Effector memory CD4-positive, alpha-beta T cell (primary cell): ENCODE data around the gene MRPS6.

Source experiments
- DNase-seq, 3 donors: peaks; one replicate each; pipeline ENCODE4 v3.0.0-alpha.2; 2020
- H3K27ac ChIP-seq: 2 replicates; pipeline ENCODE4 v1.7.0; 2013; ENCODE audit warnings: mild to moderate bottlenecking, low read length, moderate library complexity; ENCODE audit not compliant: insufficient read depth, poor library complexity, severe bottlenecking
- H3K27me3 ChIP-seq: replicated peaks from 2 replicates; pipeline ENCODE4 v1.7.0; 2013; ENCODE audit warnings: mild to moderate bottlenecking, low read length; ENCODE audit not compliant: insufficient read depth, control insufficient read depth, poor library complexity, severe bottlenecking
- H3K36me3 ChIP-seq: 2 replicates; pipeline ENCODE4 v1.7.0; 2013; ENCODE audit warnings: mild to moderate bottlenecking, low read length, moderate library complexity; ENCODE audit not compliant: control insufficient read depth, insufficient read depth
- H3K4me1 ChIP-seq: 2 replicates; pipeline ENCODE4 v1.7.0; 2013; ENCODE audit warnings: low read length, mild to moderate bottlenecking; ENCODE audit not compliant: control insufficient read depth, insufficient read depth, poor library complexity, severe bottlenecking
- H3K4me3 ChIP-seq: 2 replicates; pipeline ENCODE4 v1.7.0; 2013; ENCODE audit warnings: low read length, low read depth, mild to moderate bottlenecking; ENCODE audit not compliant: insufficient read depth, poor library complexity, severe bottlenecking
- H3K9me3 ChIP-seq: 2 replicates; pipeline ENCODE4 v1.7.0; 2013; ENCODE audit warnings: mild to moderate bottlenecking, low read length, moderate library complexity; ENCODE audit not compliant: control insufficient read depth

Gene MRPS6

GRCh38 chr21:34181431-34182039 lies 108.2 kb downstream of the MRPS6 start:
- Histone ChIP-seq H3K36me3 (no peaks in the 10 kb centered on the region), H3K9me3 (no peaks in the 10 kb centered on the region), H3K27ac (no peak overlapping the region), H3K4me3 (no peak overlapping the region), H3K27me3 (no peaks in the 10 kb centered on the region), H3K4me1 (no peaks in the 10 kb centered on the region)
- no peak for DNase-seq

DNA sequence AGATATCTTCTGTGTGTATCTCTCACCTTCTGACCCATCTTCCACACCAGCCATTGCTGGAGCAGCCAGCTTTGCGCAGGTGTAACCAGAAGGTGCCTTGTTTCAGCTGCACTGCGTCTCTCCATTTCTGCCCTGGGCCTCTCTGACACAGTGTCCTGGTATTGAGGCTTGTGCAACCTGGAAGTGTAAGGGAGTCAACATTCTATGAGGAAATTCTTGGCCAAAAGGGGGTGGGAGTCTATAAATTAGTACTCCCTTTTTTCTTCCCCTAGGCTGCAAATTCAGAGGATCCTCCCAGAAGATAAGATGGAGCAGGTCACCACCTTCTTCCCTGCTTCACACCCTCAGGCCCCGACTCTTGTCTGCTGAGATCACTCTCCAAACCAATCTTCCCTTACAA lies 109.1 kb downstream of the MRPS6 start:
- Histone ChIP-seq H3K9me3 (no peaks in the 10 kb centered on the region), H3K27ac (no peak overlapping the region), H3K4me3 (no peak overlapping the region), H3K36me3 (no peaks in the 10 kb centered on the region), H3K4me1 (no peaks in the 10 kb centered on the region), H3K27me3 (no peaks in the 10 kb centered on the region)
- DNase-seq, result no peak

DNA sequence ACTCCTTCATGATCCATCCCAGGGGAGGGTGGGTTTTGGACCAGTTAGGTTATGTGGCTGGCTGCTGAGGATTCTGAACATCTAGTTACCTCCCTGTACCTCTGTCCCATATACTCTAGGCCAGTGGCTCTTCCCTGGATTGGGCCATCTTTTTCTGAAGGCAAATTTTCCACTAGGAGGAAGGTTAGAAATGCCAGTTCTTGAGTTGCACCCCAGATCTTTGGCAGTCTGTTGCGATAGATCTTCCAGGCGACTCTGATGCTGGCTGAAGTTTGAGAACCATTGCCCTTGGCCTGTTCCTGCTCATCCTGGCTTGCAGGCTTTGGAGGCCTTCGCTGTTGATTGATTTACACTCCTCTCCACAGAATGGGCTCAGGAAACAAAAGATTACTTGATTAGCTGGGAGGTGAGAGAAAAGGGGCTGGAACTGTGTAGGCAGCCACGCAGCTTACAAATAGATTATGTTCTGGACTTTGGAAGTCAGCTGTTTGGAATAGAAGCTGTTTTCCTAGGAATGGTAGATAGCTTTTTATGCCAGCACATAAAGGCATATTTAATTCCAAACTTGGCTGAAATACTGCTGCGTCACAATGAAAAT lies 110.1 kb downstream of the MRPS6 start:
- H3K27ac ChIP-seq, result no peak overlapping the region
- H3K4me3 ChIP-seq, result no peak overlapping the region
- DNase-seq, result no peak
- H3K4me1 ChIP-seq, result no peaks in the 10 kb centered on the region
- H3K36me3 ChIP-seq, result no peaks in the 10 kb centered on the region
- H3K9me3 ChIP-seq, result no peaks in the 10 kb centered on the region
- H3K27me3 ChIP-seq, result no peaks in the 10 kb centered on the region

DNA sequence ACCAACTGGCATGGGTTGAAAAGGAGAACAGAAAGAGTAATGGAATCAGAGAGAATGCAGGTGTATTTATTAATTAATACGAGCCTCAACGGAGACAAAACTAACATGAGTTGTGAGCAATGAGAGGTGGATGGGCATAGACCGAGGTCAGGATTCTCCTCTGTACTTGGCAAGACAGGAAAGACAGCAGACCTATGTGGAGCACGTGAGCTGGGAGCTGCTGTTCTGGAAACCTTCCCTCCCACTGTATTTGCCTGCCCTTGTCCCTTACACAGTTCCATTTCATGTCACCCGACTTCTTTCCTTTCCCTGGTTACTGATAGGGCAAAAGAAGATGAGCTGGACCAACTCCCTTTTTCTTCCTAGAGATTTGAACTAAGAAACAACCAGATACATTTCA lies 110.9 kb downstream of the MRPS6 start:
- no peak overlapping the region for H3K4me3 ChIP-seq
- no peak for DNase-seq
- H3K4me1 ChIP-seq, result no peaks in the 10 kb centered on the region
- H3K36me3 ChIP-seq, result no peaks in the 10 kb centered on the region
- H3K27me3 ChIP-seq, result no peaks in the 10 kb centered on the region
- no peaks in the 10 kb centered on the region for H3K9me3 ChIP-seq
- H3K27ac ChIP-seq, result no peak overlapping the region

GRCh38 chr21:34185026-34185750 lies 111.8 kb downstream of the MRPS6 start:
- DNase-seq, result no peak
- Histone ChIP-seq H3K36me3 (no peaks in the 10 kb centered on the region), H3K27me3 (no peaks in the 10 kb centered on the region), H3K9me3 (no peaks in the 10 kb centered on the region), H3K4me3 (no peak overlapping the region), H3K27ac (no peak overlapping the region), H3K4me1 (no peaks in the 10 kb centered on the region)

DNA sequence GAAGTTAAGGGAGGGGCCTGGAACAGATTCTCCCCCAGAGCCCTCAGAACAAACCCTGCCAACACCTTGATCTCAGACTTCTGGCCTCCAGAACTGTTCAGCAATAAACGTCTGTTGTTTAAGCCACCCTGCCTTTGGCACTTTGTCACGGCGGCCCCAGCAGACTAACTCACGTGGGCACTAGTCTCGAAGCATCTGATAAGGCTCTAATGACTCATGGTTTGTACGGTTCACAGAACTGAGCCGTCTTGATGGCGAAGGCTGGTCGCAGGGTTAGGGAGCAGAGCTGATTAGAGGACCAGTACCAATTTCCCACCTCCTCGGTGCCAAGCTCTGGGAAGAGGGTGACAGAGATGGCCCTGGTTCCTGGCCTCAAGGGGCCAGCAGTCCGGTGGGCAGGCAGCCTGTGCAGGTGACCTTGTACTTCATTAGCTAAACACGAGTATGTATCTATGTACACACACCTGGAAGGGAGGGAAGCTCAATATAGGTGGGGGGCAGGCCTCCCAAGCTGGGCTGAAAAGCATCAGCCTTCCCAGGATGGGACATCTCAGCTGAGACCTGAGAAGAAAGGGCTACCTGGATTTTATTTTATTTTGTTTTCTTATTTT lies 112.8 kb downstream of the MRPS6 start:
- Histone ChIP-seq H3K36me3 (no peaks in the 10 kb centered on the region), H3K4me1 (no peaks in the 10 kb centered on the region), H3K27ac (no peak overlapping the region), H3K4me3 (no peak overlapping the region), H3K9me3 (no peaks in the 10 kb centered on the region), H3K27me3 (no peaks in the 10 kb centered on the region)
- DNase-seq, result no peak

DNA sequence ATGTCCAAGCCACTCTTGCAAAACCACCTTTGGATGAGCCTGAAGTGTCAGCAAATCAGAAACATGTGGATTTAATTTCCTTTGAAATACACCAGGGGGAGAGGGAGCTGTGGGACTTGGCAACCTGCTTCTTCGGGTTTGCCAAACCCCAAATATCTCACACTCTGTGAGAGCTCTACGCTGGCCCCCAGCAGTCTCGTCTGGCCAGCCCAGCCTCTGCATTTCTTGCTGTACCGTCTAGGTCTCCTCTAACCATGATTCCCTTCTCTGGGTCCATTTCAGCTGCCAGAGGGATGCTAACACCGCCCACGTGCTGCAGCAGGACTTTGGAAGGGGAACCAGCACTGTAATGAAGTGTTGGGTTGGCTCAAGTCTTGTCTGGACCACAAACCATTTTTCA lies 114.6 kb downstream of the MRPS6 start:
- Histone ChIP-seq H3K27ac (no peak overlapping the region), H3K36me3 (no peaks in the 10 kb centered on the region), H3K9me3 (no peaks in the 10 kb centered on the region), H3K4me3 (no peak overlapping the region), H3K27me3 (no peaks in the 10 kb centered on the region), H3K4me1 (no peaks in the 10 kb centered on the region)
- no peak for DNase-seq

DNA sequence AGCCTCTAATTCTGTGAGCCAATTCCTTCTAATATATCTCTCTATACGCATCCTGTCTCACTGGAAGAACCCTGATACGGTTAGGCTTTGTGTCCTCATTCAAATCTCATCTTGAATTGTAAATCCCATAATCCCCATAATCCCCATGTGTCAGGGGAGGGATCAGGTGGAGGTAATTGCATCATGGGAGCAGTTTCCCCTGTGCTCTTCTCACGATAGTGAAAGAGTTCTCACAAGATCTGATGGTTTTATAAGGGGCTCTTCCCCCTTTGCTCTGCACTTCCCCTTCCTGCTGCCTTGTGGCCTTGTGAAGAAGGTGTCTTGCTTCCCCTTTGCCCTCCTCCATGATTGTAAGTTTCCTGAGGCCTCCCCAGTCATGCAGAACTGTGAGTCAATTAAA lies 116.1 kb downstream of the MRPS6 start:
- no peaks in the 10 kb centered on the region for H3K27me3 ChIP-seq
- no peak overlapping the region for H3K4me3 ChIP-seq
- no peak for DNase-seq
- H3K27ac ChIP-seq, result no peak overlapping the region
- H3K9me3 ChIP-seq, result no peaks in the 10 kb centered on the region
- H3K36me3 ChIP-seq, result no peaks in the 10 kb centered on the region
- H3K4me1 ChIP-seq, result no peaks in the 10 kb centered on the region

DNA sequence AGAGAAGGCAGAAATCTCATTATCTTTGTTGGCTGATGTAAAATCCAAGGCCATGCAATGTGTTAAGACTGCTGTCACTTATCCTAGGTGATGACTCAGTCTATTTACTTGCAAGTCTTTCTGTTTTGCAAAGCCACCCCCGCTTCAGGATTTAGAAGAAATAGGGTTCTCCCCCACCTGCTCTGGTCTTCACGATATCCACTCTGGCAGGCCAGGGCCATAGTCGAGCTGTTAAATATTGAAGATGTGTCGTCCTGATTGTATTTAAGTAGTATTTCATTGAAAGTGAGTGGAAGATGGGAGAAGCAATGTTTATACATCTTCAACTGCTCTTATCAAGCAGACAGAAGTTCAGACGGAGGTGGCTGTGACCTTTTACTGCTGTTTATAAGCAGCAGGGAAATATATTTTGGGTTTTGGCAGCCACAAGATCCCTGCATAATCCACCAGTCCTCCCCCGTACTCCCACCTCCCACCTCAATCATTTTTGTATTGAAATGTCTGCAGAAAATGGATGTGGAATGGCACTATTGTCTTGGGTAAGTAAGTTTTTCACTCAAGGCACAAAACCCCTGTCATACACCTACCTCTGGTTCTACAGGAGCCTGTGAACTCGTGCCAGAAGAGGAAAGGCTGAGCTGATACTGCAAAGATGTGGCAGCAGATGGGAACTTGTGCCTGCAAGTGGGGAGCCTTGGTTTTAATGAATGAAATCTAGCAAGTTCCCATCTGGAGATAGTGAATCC lies 117.4 kb downstream of the MRPS6 start:
- H3K9me3 ChIP-seq, result no peaks in the 10 kb centered on the region
- H3K27me3 ChIP-seq, result no peaks in the 10 kb centered on the region
- no peak overlapping the region for H3K27ac ChIP-seq
- no peaks in the 10 kb centered on the region for H3K36me3 ChIP-seq
- no peaks in the 10 kb centered on the region for H3K4me1 ChIP-seq
- H3K4me3 ChIP-seq, result no peak overlapping the region
- DNase-seq, result no peak
